GM23338 (cell line): ENCODE results near the gene OR1K1. TPM values are rescaled to one million over a fixed set of nuclear protein-coding genes. Genes with fewer than 3 reads are reported as not detected.

Source experiments
- ATAC-seq: fragments of 200-7000 bp; cut with Tn5 transposase; 3 replicates; pipeline ENCODE4 v1.9.1; 2020
- DNase-seq: peaks from one replicate; pipeline ENCODE4 v3.0.0-alpha.2; 2015; ENCODE audit warnings: low spot score
- H2AFZ ChIP-seq: fragments of 200-600 bp; sonication (generic); 2 replicates; pipeline ENCODE4 v1.8.0; 2016; ENCODE audit warnings: antibody characterized with exemption, mild to moderate bottlenecking, moderate library complexity
- H3F3A ChIP-seq: fragments of 200-600 bp; sonication (generic); replicated peaks from 2 replicates; pipeline ENCODE4 v1.8.0; 2017; ENCODE audit warnings: antibody characterized with exemption, mixed run types, low read depth
- H3K27ac ChIP-seq: fragments of 200-600 bp; sonication (generic); 2 replicates; pipeline ENCODE4 v1.6.1; 2016; ENCODE audit warnings: low read depth
- H3K27me3 ChIP-seq: fragments of 200-600 bp; sonication (generic); 2 replicates; pipeline ENCODE4 v1.8.0; 2016; ENCODE audit warnings: mild to moderate bottlenecking, mixed run types, moderate library complexity; ENCODE audit not compliant: insufficient read depth
- H3K36me3 ChIP-seq: fragments of 200-600 bp; sonication (generic); 2 replicates; pipeline ENCODE4 v1.8.0; 2016; ENCODE audit warnings: mild to moderate bottlenecking; ENCODE audit not compliant: insufficient read depth
- H3K4me1 ChIP-seq: fragments of 200-600 bp; sonication (generic); 2 replicates; pipeline ENCODE4 v1.8.0; 2016; ENCODE audit warnings: mild to moderate bottlenecking, moderate library complexity; ENCODE audit not compliant: insufficient read depth
- H3K4me2 ChIP-seq: fragments of 200-600 bp; sonication (generic); 2 replicates; pipeline ENCODE4 v1.7.1; 2017; ENCODE audit warnings: mixed run types
- H3K4me3 ChIP-seq: fragments of 200-600 bp; sonication (generic); 2 replicates; pipeline ENCODE4 v1.6.1; 2016; ENCODE audit warnings: mixed run types
- H3K79me2 ChIP-seq: fragments of 200-600 bp; sonication (generic); replicated peaks from 2 replicates; pipeline ENCODE4 v1.8.0; 2017; ENCODE audit warnings: mild to moderate bottlenecking; ENCODE audit not compliant: insufficient read depth
- H3K9me2 ChIP-seq: fragments of 200-600 bp; sonication (generic); 2 replicates; pipeline ENCODE4 v1.8.0; 2017; ENCODE audit not compliant: insufficient read depth
- H4K20me1 ChIP-seq: fragments of 200-600 bp; sonication (generic); replicated peaks from 2 replicates; pipeline ENCODE4 v1.8.0; 2017; ENCODE audit warnings: mild to moderate bottlenecking; ENCODE audit not compliant: insufficient read depth
- H3K27ac Mint-ChIP-seq: 2 replicates; pipeline ENCODE4 v1.8.0; 2020; ENCODE audit warnings: inconsistent platforms, mild to moderate bottlenecking, moderate library complexity, mixed read lengths
- H3K27me3 Mint-ChIP-seq: 3 replicates; pipeline ENCODE4 v1.8.0; 2022; ENCODE audit warnings: low read depth, mild to moderate bottlenecking, moderate library complexity, mixed read lengths, inconsistent platforms; ENCODE audit not compliant: insufficient read depth, poor library complexity
- H3K36me3 Mint-ChIP-seq: 3 replicates; pipeline ENCODE4 v1.8.0; 2021; ENCODE audit warnings: low read depth, mild to moderate bottlenecking, inconsistent platforms, moderate library complexity, mixed read lengths
- H3K4me1 Mint-ChIP-seq: 3 replicates; pipeline ENCODE4 v1.8.0; 2020; ENCODE audit warnings: mild to moderate bottlenecking, inconsistent platforms, mixed read lengths
- H3K4me3 Mint-ChIP-seq: 3 replicates; pipeline ENCODE4 v1.8.0; 2021; ENCODE audit warnings: moderate library complexity, mild to moderate bottlenecking, inconsistent platforms, mixed read lengths
- H3K9me3 Mint-ChIP-seq: 3 replicates; pipeline ENCODE4 v1.8.0; 2020; ENCODE audit warnings: moderate library complexity, mild to moderate bottlenecking, inconsistent platforms, mixed read lengths
- CREB1 ChIP-seq: fragments of 250-450 bp; sonication (Bioruptor Pico); IDR thresholded peaks from 2 replicates; pipeline ENCODE4 v1.5.0; 2020; ENCODE audit warnings: low read depth, mild to moderate bottlenecking, moderate library complexity
- CTCF ChIP-seq, 2 experiments: fragments of 200-600 bp in 1 of 2; sonication (generic) in 1 of 2; conservative IDR thresholded peaks; 2 replicates each; pipeline versions ENCODE4 v1.5.1 to v1.6.1; 2016 to 2017; ENCODE audit warnings: antibody characterized with exemption in 2 of 2, low read depth in 2 of 2, mild to moderate bottlenecking in 2 of 2, moderate library complexity in 1 of 2
- ETS1 ChIP-seq: IDR thresholded peaks from 2 replicates; pipeline ENCODE4 v1.6.1; 2016; ENCODE audit warnings: antibody characterized with exemption
- EZH2 ChIP-seq: fragments of 200-600 bp; sonication (generic); IDR thresholded peaks from one replicate; pipeline ENCODE4 v1.8.0; 2017; ENCODE audit warnings: antibody characterized with exemption, mild to moderate bottlenecking, low read depth; ENCODE audit not compliant: unreplicated experiment
- EZH2phosphoT487 ChIP-seq: fragments of 200-600 bp; sonication (generic); IDR thresholded peaks from one replicate; pipeline ENCODE4 v1.8.1; 2018; ENCODE audit warnings: antibody characterized with exemption; ENCODE audit not compliant: unreplicated experiment
- JUNB ChIP-seq: IDR thresholded peaks from one replicate; pipeline ENCODE4 v1.6.1; 2016; ENCODE audit warnings: antibody characterized with exemption; ENCODE audit not compliant: unreplicated experiment
- NANOG ChIP-seq: IDR thresholded peaks from 2 replicates; pipeline ENCODE4 v1.6.1; 2016; ENCODE audit warnings: antibody characterized with exemption, borderline replicate concordance
- POLR2AphosphoS5 ChIP-seq: IDR thresholded peaks from 2 replicates; pipeline ENCODE4 v1.6.1; 2016; ENCODE audit warnings: antibody characterized with exemption, low read depth
- REST ChIP-seq: IDR thresholded peaks from one replicate; pipeline ENCODE4 v1.6.1; 2018; ENCODE audit warnings: antibody characterized with exemption; ENCODE audit not compliant: unreplicated experiment
- STAT1 ChIP-seq: IDR thresholded peaks from one replicate; pipeline ENCODE4 v1.6.1; 2016; ENCODE audit warnings: antibody characterized with exemption; ENCODE audit not compliant: unreplicated experiment
- ZNF114 ChIP-seq: fragments of 250-450 bp; sonication (Bioruptor Pico); IDR thresholded peaks from 2 replicates; pipeline ENCODE4 v1.5.0; 2020; ENCODE audit warnings: mild to moderate bottlenecking, moderate library complexity
- ZNF331 ChIP-seq: fragments of 250-450 bp; sonication (Bioruptor Pico); IDR thresholded peaks from 2 replicates; pipeline ENCODE4 v1.5.0; 2020; ENCODE audit warnings: low read depth, mild to moderate bottlenecking, moderate library complexity
- ZNF462 ChIP-seq: fragments of 250-450 bp; sonication (Bioruptor Pico); IDR thresholded peaks from 2 replicates; pipeline ENCODE4 v1.5.0; 2020; ENCODE audit warnings: mild to moderate bottlenecking, moderate library complexity
- polyA plus RNA-seq: library from polyadenylated mRNA; unstranded; fragments of >200 nt; fragmentation: Nextera tagmentation; extraction: Ambion mirVana; gene quantifications from 2 replicates; pipeline ENCODE4 v1.2.1, GENCODE V29; 2016
- total RNA-seq: library from RNA; depleted of rRNA; stranded (reverse); fragments of >200 nt; shearing (Covaris generic); gene quantifications from 2 replicates; pipeline ENCODE4 v1.2.3, GENCODE V29; 2014

OR1K1 gene
- total and polyA plus RNA-seq, 2 experiments from 2014 or later: not detected

GRCh38 chr9:122821278-122821943 lies 21.5 kb downstream of the OR1K1 start:
- Histone ChIP-seq H3K4me2 (no peak overlapping the region), H3K27ac (no peak overlapping the region), H2AFZ (no peak overlapping the region), H3K79me2 (peaks cover 34% of the 10 kb centered on the region), H4K20me1 (peaks cover 25% of the 10 kb centered on the region), H3K9me2 (no peaks in the 10 kb centered on the region), H3K36me3 (peaks cover 34% of the 10 kb centered on the region), H3K27me3 (no peaks in the 10 kb centered on the region), H3F3A (no peaks in the 10 kb centered on the region), H3K4me1 (no peaks in the 10 kb centered on the region), H3K4me3 (no peak overlapping the region)
- H3K27ac Mint-ChIP-seq: no peak overlapping the region
- H3K36me3 Mint-ChIP-seq: peaks cover 51% of the 10 kb centered on the region
- H3K27me3 Mint-ChIP-seq: peaks cover 3% of the 10 kb centered on the region
- DNase-seq (no peak), ATAC-seq (no peak)
- H3K4me3 Mint-ChIP-seq: no peak overlapping the region
- no peaks in the 10 kb centered on the region; the same call in 2 of the 3 replicates for H3K4me1 Mint-ChIP-seq
- H3K9me3 Mint-ChIP-seq: no peaks in the 10 kb centered on the region
- no peak for TF ChIP-seq POLR2AphosphoS5
- no peak for TF ChIP-seq ETS1
- no peak for TF ChIP-seq NANOG
- no peak for TF ChIP-seq ZNF114 (CRISPR knock-in tag)
- TF ChIP-seq CTCF (conservative IDR thresholded peaks at IDR 0.05; ENCODE audit: low read depth in 2 of 2): no peak
- TF ChIP-seq ZNF331 (CRISPR knock-in tag): no peak
- TF ChIP-seq EZH2phosphoT487: no peak
- TF ChIP-seq REST: no peak
- no peak for TF ChIP-seq EZH2
- no peak for TF ChIP-seq JUNB
- TF ChIP-seq STAT1: no peak
- TF ChIP-seq CREB1: no peak
- no peak for TF ChIP-seq ZNF462 (CRISPR knock-in tag)
